ENCODE measurements around the gene CDH20.

Gene CDH20

GRCh38 chr18:61531182-61531581 is 198.0 kb downstream of the CDH20 start:
- no peak for DNase-seq (ENCODE audit: low spot score)

- no peak for DNase-seq (ENCODE audit: low spot score)
Measured at GRCh38 chr18:61531891-61532290, 198.7 kb downstream of the CDH20 start.

DNA sequence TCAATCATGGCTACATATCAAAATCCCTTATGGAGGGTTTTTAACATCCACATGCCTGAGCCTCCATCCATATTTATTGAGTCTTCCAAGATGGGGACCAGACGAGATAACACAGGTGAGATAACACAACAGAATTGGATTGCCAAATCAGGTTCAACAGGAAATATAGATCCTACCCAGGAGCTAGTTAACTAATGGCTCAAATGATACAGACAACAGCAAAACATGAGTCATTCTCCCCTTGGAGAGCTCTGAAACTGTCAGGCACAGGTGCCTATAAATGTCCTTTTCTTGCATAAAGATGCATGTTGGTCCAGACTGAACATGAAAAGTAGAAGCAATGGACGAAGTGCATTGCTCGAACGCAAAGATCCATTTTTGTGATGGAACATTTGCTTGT is 202.2 kb downstream of the CDH20 start:
- DNase-seq (ENCODE audit: low spot score): no peak

DNA sequence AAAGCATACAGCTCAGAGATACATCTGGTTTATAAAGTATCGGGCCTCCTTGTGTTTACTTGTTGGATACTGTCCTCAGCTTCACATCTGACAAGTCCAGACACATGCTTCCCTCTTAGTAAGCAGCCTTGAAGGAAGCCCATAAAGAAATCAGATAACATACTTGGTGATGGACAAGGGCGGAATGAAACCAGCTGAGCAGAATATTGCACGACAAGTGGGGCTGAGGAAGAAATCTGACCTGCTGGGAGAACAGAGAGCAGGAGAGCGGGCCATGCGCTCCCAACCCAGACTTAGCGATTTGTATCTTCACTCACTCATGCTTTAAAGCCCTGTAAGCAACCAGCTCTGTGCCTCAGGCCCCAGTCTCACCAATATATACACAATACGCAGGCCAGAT is 208.4 kb downstream of the CDH20 start:
- DNase-seq (ENCODE audit: low spot score): no peak

- no peak for DNase-seq (ENCODE audit: low spot score)
Measured at GRCh38 chr18:61542596-61542995, 209.4 kb downstream of the CDH20 start.

DNA sequence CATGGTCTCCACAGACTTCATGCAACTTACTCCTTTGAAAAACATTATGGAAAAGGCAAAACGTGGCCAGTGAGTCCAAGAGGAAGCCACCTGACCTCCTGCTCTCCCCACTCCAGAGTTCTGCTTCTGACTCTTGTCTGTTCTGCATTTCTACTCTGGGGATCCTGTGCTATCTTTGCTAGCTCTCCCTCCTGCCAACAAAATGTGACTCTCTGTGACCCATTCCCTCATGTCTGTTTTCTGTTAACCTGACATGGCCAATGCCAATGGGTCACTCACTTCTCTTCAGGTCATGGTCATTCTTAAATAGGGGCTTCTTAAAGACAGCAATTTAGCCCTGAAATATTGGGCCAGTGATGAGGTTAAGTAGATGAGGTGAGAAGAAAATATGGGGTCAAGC is 210.3 kb downstream of the CDH20 start:
- DNase-seq (ENCODE audit: low spot score): no peak

GRCh38 chr18:61544178-61544577 is 210.9 kb downstream of the CDH20 start:
- no peak for DNase-seq (ENCODE audit: low spot score)

DNA sequence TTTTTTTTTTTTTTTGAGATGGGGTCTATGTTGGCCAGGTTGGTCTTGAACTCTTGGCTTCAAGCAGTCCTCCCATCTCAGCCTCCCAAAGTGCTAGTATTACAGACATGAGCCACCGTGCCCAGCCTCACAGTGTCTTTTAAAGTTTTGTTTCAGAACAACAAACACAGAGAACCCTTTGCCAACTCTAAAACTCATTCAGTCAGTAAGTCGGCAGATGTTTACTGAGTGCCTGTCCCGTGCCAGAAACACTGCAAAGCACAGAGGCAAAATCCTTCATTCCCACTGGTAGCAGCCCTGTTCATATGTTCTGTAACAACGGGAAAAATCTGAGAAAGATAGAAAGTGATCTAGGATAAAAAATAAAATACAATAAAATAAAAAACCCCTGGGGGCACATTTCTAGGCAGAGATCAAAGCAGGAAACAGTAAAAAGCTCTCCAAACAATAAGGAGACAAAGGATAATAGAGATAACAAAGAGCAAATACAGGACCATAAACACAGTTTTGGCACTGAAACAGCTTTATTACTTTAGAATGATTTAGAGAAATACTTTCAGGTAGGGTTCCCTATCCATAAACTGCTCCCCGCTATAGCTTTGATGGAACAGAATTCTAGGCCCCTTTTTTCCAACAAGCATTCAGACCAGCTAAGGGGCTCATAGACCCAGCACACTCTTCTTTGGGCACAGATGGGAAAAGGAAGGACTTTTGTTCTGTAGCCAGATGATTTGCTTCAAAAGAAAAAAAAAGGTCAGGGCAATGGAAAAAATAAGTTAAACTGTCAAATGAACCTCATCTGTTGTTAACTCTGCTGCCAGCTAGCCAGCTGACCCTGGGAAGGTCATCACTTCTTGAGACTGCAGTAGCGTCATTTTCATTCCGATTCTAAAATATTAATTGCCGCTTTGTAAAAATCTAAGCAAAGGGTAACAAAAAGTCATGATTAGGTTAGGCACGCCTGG is 212.3 kb downstream of the CDH20 start:
- no peak for DNase-seq (ENCODE audit: low spot score)

DNA sequence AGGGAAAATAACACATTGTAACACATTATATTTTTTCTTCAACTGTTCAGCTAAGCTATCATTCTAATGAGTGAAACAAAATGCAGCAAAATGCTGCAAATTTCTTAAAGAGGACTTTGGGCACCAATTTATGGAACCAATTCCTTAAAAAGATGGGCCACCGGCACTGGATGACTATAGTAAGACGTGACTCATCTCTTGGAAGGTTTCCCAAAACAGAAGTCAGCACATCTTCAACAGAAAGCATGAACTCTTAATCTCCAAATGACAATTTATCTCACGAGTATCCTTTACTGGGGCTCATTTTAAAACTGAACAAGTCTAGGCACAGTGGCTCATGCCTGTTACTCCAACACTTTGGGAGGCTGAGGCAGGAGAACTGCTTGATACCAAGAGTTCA is 213.4 kb downstream of the CDH20 start:
- DNase-seq (ENCODE audit: low spot score): peak; percentile 52

DNA sequence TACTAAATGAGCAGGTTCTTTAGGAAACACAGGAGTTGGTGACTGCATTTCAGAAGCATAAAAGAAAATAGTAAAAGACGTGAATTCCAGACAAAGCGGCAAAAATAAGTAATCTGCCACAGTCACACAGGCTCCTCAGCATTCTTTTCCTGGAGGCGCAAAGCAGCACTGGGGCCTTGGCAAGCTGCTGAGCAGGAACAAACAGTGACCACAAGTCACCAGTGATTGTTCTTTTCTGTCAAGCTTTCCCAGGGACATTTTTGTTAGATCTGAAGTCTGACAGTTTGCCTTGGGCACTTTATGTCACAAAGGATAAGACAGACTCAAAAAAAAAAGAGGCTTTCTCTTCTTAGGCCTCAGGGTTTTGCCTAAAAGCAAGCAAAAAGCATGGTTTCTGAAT is 216.2 kb downstream of the CDH20 start:
- DNase-seq (ENCODE audit: low spot score): no peak

- no peak for DNase-seq (ENCODE audit: low spot score)
Measured at GRCh38 chr18:61549889-61550288, 216.7 kb downstream of the CDH20 start.

DNA sequence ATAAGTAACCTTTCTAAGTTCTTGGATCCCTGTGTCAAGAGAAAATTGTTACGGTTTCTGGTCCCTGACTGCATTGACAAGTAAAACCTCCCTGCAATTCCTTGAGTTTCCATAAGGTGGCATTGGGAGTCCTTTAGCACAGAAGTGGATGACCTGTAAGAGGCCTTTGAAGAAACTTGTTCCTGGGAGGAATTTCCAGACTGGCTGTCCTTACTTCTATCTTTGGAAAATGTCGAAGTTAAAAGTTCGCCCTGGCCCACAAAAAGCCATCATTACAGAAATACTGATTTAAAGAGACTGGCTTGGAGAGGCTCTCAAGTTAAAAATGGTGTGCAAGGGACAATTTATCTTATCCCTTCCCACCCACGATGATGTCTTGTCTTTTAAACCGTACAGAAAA is 218.4 kb downstream of the CDH20 start:
- DNase-seq (ENCODE audit: low spot score): peak; percentile 84

DNA sequence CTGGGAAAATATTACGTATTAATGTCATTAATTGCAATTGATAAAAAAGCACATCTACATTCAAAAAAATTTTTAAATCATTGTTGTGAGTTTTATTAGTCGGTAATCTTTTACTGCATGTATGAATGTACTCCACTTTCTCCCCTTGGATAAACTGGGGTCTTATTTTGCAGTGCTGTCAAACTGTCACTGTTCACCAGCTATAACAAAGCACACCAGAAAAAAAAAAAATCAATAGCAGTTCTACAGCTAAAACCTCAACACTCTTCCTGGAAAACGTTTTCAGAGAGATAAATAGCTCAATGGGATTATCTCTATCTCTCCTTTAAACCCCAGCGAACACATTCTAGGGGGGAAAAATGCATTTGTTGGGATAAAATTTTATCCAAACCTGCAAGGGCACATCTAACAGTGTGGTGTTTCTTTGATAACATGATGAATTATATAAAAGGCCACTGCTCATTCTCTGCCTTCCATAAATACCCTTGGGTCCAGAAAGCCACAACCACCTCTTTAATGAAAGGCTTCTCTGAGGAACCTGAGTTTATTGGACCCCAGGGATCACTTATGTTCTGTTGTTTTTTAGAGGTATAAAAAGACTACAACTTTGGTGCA is 219.9 kb downstream of the CDH20 start:
- DNase-seq (ENCODE audit: low spot score): no peak

DNA sequence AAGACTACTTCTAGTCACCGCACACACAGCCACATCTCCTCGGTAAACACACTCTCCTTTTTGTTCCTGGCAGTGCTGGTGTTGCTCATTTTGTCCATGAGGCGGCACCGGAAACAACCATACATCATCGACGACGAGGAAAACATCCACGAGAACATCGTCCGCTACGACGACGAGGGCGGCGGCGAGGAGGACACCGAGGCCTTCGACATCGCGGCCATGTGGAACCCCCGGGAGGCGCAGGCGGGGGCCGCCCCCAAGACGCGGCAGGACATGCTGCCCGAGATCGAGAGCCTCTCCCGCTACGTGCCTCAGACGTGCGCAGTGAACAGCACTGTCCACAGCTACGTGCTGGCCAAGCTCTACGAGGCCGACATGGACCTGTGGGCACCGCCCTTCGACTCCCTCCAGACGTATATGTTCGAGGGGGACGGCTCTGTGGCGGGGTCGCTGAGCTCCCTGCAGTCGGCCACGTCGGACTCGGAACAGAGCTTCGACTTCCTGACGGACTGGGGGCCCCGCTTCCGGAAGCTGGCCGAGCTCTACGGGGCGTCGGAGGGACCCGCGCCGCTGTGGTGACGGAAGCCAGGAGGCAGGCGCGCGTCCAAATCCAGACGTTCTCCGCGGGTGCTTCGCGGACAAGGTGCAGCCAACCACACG is 221.0 kb downstream of the CDH20 start:
- no peak for DNase-seq (ENCODE audit: low spot score)

- DNase-seq (ENCODE audit: low spot score): no peak
Measured at GRCh38 chr18:61554946-61555361, 221.7 kb downstream of the CDH20 start.

GRCh38 chr18:61556316-61556715 is 223.1 kb downstream of the CDH20 start:
- DNase-seq (ENCODE audit: low spot score): no peak

GRCh38 chr18:61556862-61557261 is 223.6 kb downstream of the CDH20 start:
- DNase-seq (ENCODE audit: low spot score): no peak

DNA sequence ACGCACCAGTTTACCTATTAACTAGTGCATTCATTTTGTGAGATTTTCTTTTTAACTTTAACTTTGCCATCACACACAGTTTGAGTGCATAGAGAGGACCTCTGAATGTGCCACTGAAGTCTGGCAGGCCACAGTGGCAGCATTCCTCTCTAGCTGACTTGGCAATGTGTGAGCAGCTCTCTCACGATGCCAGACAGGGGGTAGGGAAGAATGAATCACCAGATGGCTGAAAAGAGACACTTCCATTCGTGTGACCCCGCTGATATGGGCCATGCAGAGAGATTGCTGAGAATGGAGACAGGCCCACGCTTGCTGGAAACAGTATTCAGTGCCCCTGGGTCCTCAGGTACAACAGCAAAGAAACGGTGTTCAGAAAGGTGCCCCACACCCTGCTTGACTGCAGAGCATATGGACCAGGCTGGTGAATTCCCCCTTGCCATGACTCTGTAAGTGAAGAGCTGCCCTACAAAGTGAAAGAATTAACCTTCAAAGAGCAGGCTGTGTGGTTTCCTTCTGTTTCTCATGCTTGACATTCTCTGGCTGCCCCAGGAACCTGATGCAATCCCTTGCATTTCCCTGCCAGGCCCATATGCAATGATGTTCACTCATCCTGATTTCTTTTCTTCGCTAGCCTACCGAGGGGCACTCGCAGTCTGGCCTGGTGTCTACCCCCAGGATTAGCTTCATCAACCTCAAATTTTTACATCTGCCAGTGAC is 236.1 kb downstream of the CDH20 start:
- peak; percentile 66 for DNase-seq (ENCODE audit: low spot score)

GRCh38 chr18:61570070-61570469 is 236.8 kb downstream of the CDH20 start:
- DNase-seq (ENCODE audit: low spot score): no peak

DNA sequence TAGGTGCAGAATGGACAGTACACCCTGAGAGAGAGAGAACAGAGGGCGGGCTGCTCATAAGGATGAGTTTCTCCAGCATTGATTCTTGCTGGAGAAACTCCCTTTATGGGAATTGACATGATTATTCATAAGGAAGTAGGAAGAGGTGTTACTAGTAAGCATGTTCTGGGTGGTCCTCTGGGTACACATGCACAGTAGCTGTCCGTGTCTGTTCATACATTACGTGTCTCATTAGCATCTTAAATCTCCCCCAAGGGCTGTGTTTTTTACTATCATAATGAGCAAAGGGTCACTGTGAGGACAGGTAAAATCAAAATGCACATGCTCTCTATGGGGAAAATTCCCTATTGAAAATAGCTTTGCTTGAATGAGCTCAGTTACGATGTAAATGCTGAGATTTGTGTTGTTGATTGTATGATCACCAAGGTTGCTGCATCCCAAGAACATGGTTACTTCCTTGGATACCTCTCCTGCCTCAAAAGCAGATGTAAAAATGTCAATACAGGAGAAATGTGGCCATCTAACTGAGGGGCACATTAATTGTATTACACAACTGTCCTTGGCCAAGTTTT is 238.9 kb downstream of the CDH20 start:
- DNase-seq (ENCODE audit: low spot score): no peak

GRCh38 chr18:61572871-61573270 is 239.6 kb downstream of the CDH20 start:
- DNase-seq (ENCODE audit: low spot score): no peak

DNA sequence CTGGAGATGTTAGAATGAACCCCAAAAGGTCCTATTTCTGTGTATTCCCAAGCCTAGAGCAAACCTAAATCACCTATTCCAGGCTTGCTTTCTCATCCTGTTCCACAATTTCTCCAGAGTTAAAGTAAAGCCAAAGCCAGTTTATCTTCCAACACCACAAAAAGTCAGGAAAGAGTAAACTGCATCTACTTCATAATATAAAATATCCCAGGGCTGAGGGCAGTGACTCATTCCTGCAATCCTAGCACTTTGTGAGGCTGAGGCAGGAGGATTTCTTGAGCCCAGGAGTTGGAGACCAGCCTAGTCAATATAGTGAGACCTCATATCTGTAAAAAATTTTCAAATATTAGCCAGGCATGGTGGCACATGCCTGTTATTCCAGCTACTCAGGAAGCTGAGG is 241.4 kb downstream of the CDH20 start:
- no peak for DNase-seq (ENCODE audit: low spot score)
